H1 (cell line): ENCODE data around the gene GPSM1. TPM values are rescaled to one million over a fixed set of nuclear protein-coding genes. Genes with fewer than 3 reads are reported as not detected.

Experiments
- CTCF ChIA-PET: fragments of 300-600 bp; sonication (Branson Sonifier 250); formaldehyde crosslinking; loops from one replicate; lab custom pipeline; 2021; ENCODE audit not compliant: partially characterized antibody; lab: Charles Lee
- POLR2A ChIA-PET: fragments of 300-600 bp; sonication (Branson Sonifier 250); formaldehyde crosslinking; loops from one replicate; lab custom pipeline; 2021; ENCODE audit warnings: inconsistent platforms; ENCODE audit not compliant: partially characterized antibody; lab: Charles Lee
- DNase-seq, 2 experiments: peaks; one replicate each; pipeline versions ENCODE4 v3.0.0 to v3.0.0-alpha.2; 2010 to 2022; ENCODE audit warnings: low spot score in 2 of 2, low read depth in 1 of 2, mixed read lengths in 1 of 2
- FAIRE-seq: peaks from 2 replicates; lab custom pipeline; 2011; peaks lifted over from hg19 to GRCh38; lab: Jason Lieb, UNC
- H2AFZ ChIP-seq: 2 replicates; pipeline ENCODE4 v1.8.1; 2012; ENCODE audit warnings: low read length, inconsistent platforms
- H2AK5ac ChIP-seq: 2 replicates; pipeline ENCODE4 v1.6.1; 2013; ENCODE audit warnings: low read depth, low read length
- H2BK120ac ChIP-seq: replicated peaks from 2 replicates; pipeline ENCODE3; 2013; ENCODE audit warnings: low read depth, low read length, inconsistent platforms
- H2BK12ac ChIP-seq: 2 replicates; pipeline ENCODE4 v1.6.1; 2013; ENCODE audit warnings: low read depth, low read length
- H2BK15ac ChIP-seq: 2 replicates; pipeline ENCODE4 v1.6.1; 2013; ENCODE audit warnings: low read length
- H2BK20ac ChIP-seq: 2 replicates; pipeline ENCODE4 v1.6.1; 2013; ENCODE audit warnings: low read length
- H2BK5ac ChIP-seq: 2 replicates; pipeline ENCODE4 v1.6.1; 2013; ENCODE audit warnings: low read depth, low read length
- H3K14ac ChIP-seq: 2 replicates; pipeline ENCODE4 v1.6.1; 2013; ENCODE audit warnings: inconsistent platforms; ENCODE audit not compliant: insufficient read length
- H3K18ac ChIP-seq: 2 replicates; pipeline ENCODE4 v1.6.1; 2013; ENCODE audit warnings: low read length; ENCODE audit errors: extremely low read depth
- H3K23ac ChIP-seq: 2 replicates; pipeline ENCODE4 v1.6.1; 2013; ENCODE audit warnings: inconsistent platforms; ENCODE audit not compliant: insufficient read length
- H3K23me2 ChIP-seq: 2 replicates; pipeline ENCODE4 v1.6.1; 2013; ENCODE audit warnings: low read depth, low read length
- H3K27ac ChIP-seq: 2 replicates; pipeline ENCODE4 v1.6.1; 2011; ENCODE audit warnings: low read depth, low read length, inconsistent platforms
- H3K27me3 ChIP-seq, 4 experiments: replicated peaks in 1 of 4; 1 replicate in 1 of 4; 2 replicates in 3 of 4; pipeline versions ENCODE4 v1.6.1 to v1.8.1; 2011 to 2013; ENCODE audit warnings: low read length in 3 of 4, mild to moderate bottlenecking in 3 of 4, inconsistent platforms in 2 of 4, mixed read lengths in 2 of 4, moderate library complexity in 1 of 4; ENCODE audit not compliant: control insufficient read depth in 3 of 4, insufficient read depth in 3 of 4; ENCODE audit errors: extremely low read depth in 1 of 4
- H3K36me3 ChIP-seq, 4 experiments: 2 replicates each; pipeline versions ENCODE4 v1.6.1 to v1.8.1; 2011 to 2013; ENCODE audit warnings: mild to moderate bottlenecking in 4 of 4, low read length in 3 of 4, moderate library complexity in 2 of 4, control low read depth in 1 of 4, inconsistent platforms in 1 of 4; ENCODE audit not compliant: insufficient read depth in 4 of 4, control insufficient read depth in 2 of 4
- H3K4ac ChIP-seq: replicated peaks from 2 replicates; pipeline ENCODE3; 2013; ENCODE audit warnings: low read length, low read depth, mixed read lengths, inconsistent platforms; ENCODE audit not compliant: insufficient read length
- H3K4me1 ChIP-seq, 4 experiments: replicated peaks in 1 of 4; 1 replicate in 1 of 4; 2 replicates in 3 of 4; pipeline versions ENCODE4 v1.6.1 to v1.8.1; 2011 to 2013; ENCODE audit warnings: low read length in 3 of 4, inconsistent platforms in 2 of 4, mixed read lengths in 1 of 4; ENCODE audit not compliant: insufficient read depth in 4 of 4, control insufficient read depth in 3 of 4
- H3K4me2 ChIP-seq, 2 experiments: 2 replicates each; pipeline versions ENCODE4 v1.6.1 to v1.8.1; 2011 to 2013; ENCODE audit warnings: low read depth in 2 of 2, low read length in 2 of 2, control low read depth in 1 of 2, inconsistent platforms in 1 of 2, mild to moderate bottlenecking in 1 of 2; ENCODE audit not compliant: insufficient read depth in 1 of 2
- H3K4me3 ChIP-seq, 4 experiments: fragments of 200-600, 300-600 bp in 1 of 4; sonication (generic), shearing (Covaris generic), sonication (Bioruptor Twin) in 1 of 4; 2 replicates each; pipeline versions ENCODE4 v1.5.1 to v1.8.1; 2011 to 2016; ENCODE audit warnings: low read length in 4 of 4, low read depth in 3 of 4, control low read depth in 2 of 4, inconsistent platforms in 2 of 4, mild to moderate bottlenecking in 2 of 4, mixed read lengths in 1 of 4, moderate library complexity in 1 of 4; ENCODE audit not compliant: insufficient read depth in 2 of 4; ENCODE audit errors: extremely low read depth in 1 of 4
- H3K56ac ChIP-seq: replicated peaks from 2 replicates; pipeline ENCODE3; 2013; ENCODE audit warnings: low read depth, mild to moderate bottlenecking, mixed read lengths, low read length, inconsistent platforms; ENCODE audit not compliant: insufficient read length
- H3K79me1 ChIP-seq: 2 replicates; pipeline ENCODE4 v1.6.1; 2013; ENCODE audit warnings: low read depth, low read length, control low read depth
- H3K79me2 ChIP-seq, 2 experiments: 2 replicates each; pipeline versions ENCODE4 v1.6.1 to v1.8.1; 2012 to 2013; ENCODE audit warnings: low read length in 2 of 2, mild to moderate bottlenecking in 2 of 2, inconsistent platforms in 1 of 2; ENCODE audit not compliant: insufficient read depth in 2 of 2, control insufficient read depth in 1 of 2
- H3K9ac ChIP-seq, 4 experiments: replicated peaks in 1 of 4; 1 replicate in 1 of 4; 2 replicates in 3 of 4; pipeline versions ENCODE4 v1.6.1 to v1.8.1; 2011 to 2013; ENCODE audit warnings: low read depth in 3 of 4, low read length in 3 of 4, control low read depth in 2 of 4, mild to moderate bottlenecking in 2 of 4, moderate library complexity in 2 of 4, inconsistent platforms in 1 of 4; ENCODE audit errors: extremely low read depth in 1 of 4
- H3K9me3 ChIP-seq, 2 experiments: 2 replicates each; pipeline versions ENCODE4 v1.6.1 to v1.8.1; 2012 to 2013; ENCODE audit warnings: mild to moderate bottlenecking in 2 of 2, moderate library complexity in 2 of 2, control low read depth in 1 of 2, inconsistent platforms in 1 of 2, low read depth in 1 of 2, low read length in 1 of 2, mixed read lengths in 1 of 2; ENCODE audit not compliant: insufficient read depth in 2 of 2
- H4K20me1 ChIP-seq, 2 experiments: replicated peaks in 1 of 2; 2 replicates each; pipeline versions ENCODE3 to v1.8.1; 2011 to 2013; ENCODE audit warnings: inconsistent platforms in 2 of 2, low read length in 2 of 2, mild to moderate bottlenecking in 1 of 2; ENCODE audit not compliant: insufficient read depth in 2 of 2, control insufficient read depth in 1 of 2
- H4K5ac ChIP-seq: 2 replicates; pipeline ENCODE4 v1.6.1; 2013; ENCODE audit warnings: low read length, low read depth, mixed read lengths, inconsistent platforms; ENCODE audit not compliant: insufficient read length
- H4K8ac ChIP-seq: 2 replicates; pipeline ENCODE4 v1.8.0; 2013; ENCODE audit warnings: mild to moderate bottlenecking, moderate library complexity, low read length, inconsistent platforms; ENCODE audit not compliant: insufficient read depth; ENCODE audit errors: extremely low read depth
- H4K91ac ChIP-seq: replicated peaks from 2 replicates; pipeline ENCODE3; 2013; ENCODE audit warnings: low read length, mixed read lengths, inconsistent platforms; ENCODE audit not compliant: insufficient read length
- CHD2 ChIP-seq: IDR thresholded peaks from 2 replicates; pipeline ENCODE4 v1.6.1; 2012; ENCODE audit warnings: low read length, improper control_type of control experiment
- EGR1 ChIP-seq: IDR thresholded peaks from 2 replicates; pipeline ENCODE4 v1.6.1; 2011; ENCODE audit warnings: low read depth, low read length, borderline replicate concordance
- GTF2F1 ChIP-seq: IDR thresholded peaks from 2 replicates; pipeline ENCODE4 v1.6.1; 2012; ENCODE audit warnings: low read depth, low read length, improper control_type of control experiment, borderline replicate concordance
- HDAC6 ChIP-seq: IDR thresholded peaks from one replicate; pipeline ENCODE4 v1.7.1; 2012; ENCODE audit warnings: low read depth, mild to moderate bottlenecking, inconsistent platforms, low read length, moderate library complexity
- KDM1A ChIP-seq: fragments of 200-600, 300-600 bp; sonication (generic); IDR thresholded peaks from 2 replicates; pipeline ENCODE4 v1.7.1; 2016; ENCODE audit warnings: mild to moderate bottlenecking, low read length, borderline replicate concordance
- MAFK ChIP-seq: IDR thresholded peaks from 2 replicates; pipeline ENCODE4 v1.6.1; 2012; ENCODE audit warnings: low read depth, mild to moderate bottlenecking, improper control_type of control experiment, low read length
- RAD21 ChIP-seq, 2 experiments: IDR thresholded peaks in 1 of 2; conservative IDR thresholded peaks in 1 of 2; 2 replicates each; pipeline ENCODE4 v1.6.1; 2011; ENCODE audit warnings: low read depth in 2 of 2, low read length in 2 of 2, improper control_type of control experiment in 1 of 2, inconsistent platforms in 1 of 2, mild to moderate bottlenecking in 1 of 2, moderate library complexity in 1 of 2
- SIN3A ChIP-seq, 2 experiments: IDR thresholded peaks in 1 of 2; conservative IDR thresholded peaks in 1 of 2; 2 replicates each; pipeline ENCODE4 v1.6.1; 2011 to 2012; ENCODE audit warnings: low read length in 2 of 2, improper control_type of control experiment in 1 of 2, low read depth in 1 of 2, mild to moderate bottlenecking in 1 of 2
- TCF12 ChIP-seq: IDR thresholded peaks from 2 replicates; pipeline ENCODE4 v1.6.1; 2011; ENCODE audit warnings: low read depth, mild to moderate bottlenecking, low read length
- TEAD4 ChIP-seq: IDR thresholded peaks from 2 replicates; pipeline ENCODE4 v1.6.1; 2012; ENCODE audit warnings: low read depth, low read length, inconsistent platforms, mixed read lengths
- YY1 ChIP-seq: IDR thresholded peaks from 2 replicates; pipeline ENCODE4 v1.6.1; 2011; ENCODE audit warnings: low read depth, mild to moderate bottlenecking, low read length
- WGBS, 2 experiments: shearing (Covaris generic) in 1 of 2; methylation state at CpG; one replicate each; pipeline versions ENCODE4 v1.1.6 to v1.1.7; 2013 to 2015; ENCODE audit warnings: low lambda C conversion rate in 2 of 2, mixed read lengths in 2 of 2, inconsistent platforms in 1 of 2, low coverage in 1 of 2, missing lambda C conversion rate in 1 of 2; ENCODE audit not compliant: insufficient replicate concordance in 2 of 2, insufficient coverage in 1 of 2, insufficient read length in 1 of 2; ENCODE audit errors: extremely low coverage in 1 of 2, missing lambda C conversion rate in 1 of 2; 5-methylcytosine and 5-hydroxymethylcytosine counted together
- polyA plus RNA-seq, 7 experiments: library from polyadenylated mRNA; depleted of rRNA in 3 of 7; stranded (reverse) in 5 of 7; unstranded in 2 of 7; fragments of >200 nt in 5 of 7; fragments of 200-250 nt in 2 of 7; gene quantifications; 1 replicate in 5 of 7; 2 replicates in 1 of 7; 4 replicates in 1 of 7; pipeline versions ENCODE4 v1.2.1 to v1.2.3, GENCODE V29; 2011 to 2013; ENCODE audit warnings: missing spikeins in 2 of 7, mixed read lengths in 2 of 7
- total RNA-seq: library from RNA; stranded (reverse); fragmentation: NEBNext Ultra II Directional; extraction: Animal tissue kit (Norgen Biotek cat#: 25700); gene quantifications from 2 replicates; pipeline ENCODE4 v1.2.1, GENCODE V29; 2021
- TF ChIP-seq, protein P1 (sequence below): IDR thresholded peaks from 2 replicates; pipeline ENCODE4 v1.6.1; 2011; ENCODE audit warnings: low read length, improper control_type of control experiment
- TF ChIP-seq, protein P2 (sequence below): IDR thresholded peaks from 2 replicates; pipeline ENCODE4 v1.6.1; 2012; ENCODE audit warnings: inconsistent platforms

GPSM1 gene
- total and polyA plus RNA-seq, 2 of the 8 experiments (the other 6 are each of a cell fraction or from before 2014, with no cell fraction given), result 12.8 to 18.0 TPM

DNA sequence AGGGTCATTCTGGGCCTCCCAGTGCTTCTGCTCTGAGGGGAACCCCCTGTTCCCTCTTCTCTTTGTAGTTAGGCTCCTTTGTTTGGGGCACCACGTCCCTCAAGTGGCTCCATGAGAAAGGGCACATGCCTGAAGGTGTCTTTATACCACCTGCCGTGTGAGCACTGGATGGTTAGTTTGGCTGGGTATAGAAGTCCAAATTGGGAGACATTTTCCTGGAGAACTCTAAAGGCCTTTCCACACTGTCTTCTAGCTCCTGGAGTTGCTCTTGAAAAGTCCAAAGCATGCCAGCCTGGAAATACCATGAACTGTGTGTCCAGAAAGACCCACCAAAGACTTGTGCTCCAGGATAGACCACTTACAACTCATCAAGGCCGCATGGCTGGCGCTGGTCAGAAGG is 12.4 kb upstream of the GPSM1 start:
- Histone ChIP-seq H2BK12ac (no peak overlapping the region), H3K79me1 (no peaks in the 10 kb centered on the region), H3K36me3 (no peaks in the 10 kb centered on the region; a peak in 1 of 8 replicates), H3K4me2 (no peak overlapping the region), H2BK120ac (no peak overlapping the region), H4K91ac (no peak overlapping the region), H3K18ac (no peak overlapping the region), H3K56ac (no peak overlapping the region), H3K23me2 (peaks cover 4% of the 10 kb centered on the region; the same call in 1 of the 2 replicates), H4K5ac (no peak overlapping the region), H3K27me3 (no peaks in the 10 kb centered on the region; a peak in 1 of 7 replicates), H3K9ac (no peak overlapping the region), H3K27ac (no peak overlapping the region), H3K23ac (no peak overlapping the region), H4K8ac (no peak overlapping the region), H3K4me1 (0 out of 7 replicates have a peak, but pooled peaks cover 0 to 3% (median 0%) of the 10 kb centered on the region in 4 experiments), H3K14ac (no peak overlapping the region), H2BK5ac (no peak overlapping the region), H3K4me3 (no peak overlapping the region), H2AK5ac (no peak overlapping the region), H3K4ac (no peak overlapping the region), H3K79me2 (no peaks in the 10 kb centered on the region), H2BK15ac (no peak overlapping the region), H4K20me1 (peaks cover 0 to 1% of the 10 kb centered on the region in 2 experiments), H2BK20ac (no peak overlapping the region), H3K9me3 (peaks cover 13 to 19% of the 10 kb centered on the region in 2 experiments), H2AFZ (no peak overlapping the region)
- WGBS, 2 experiments, result 82% methylated on average over 4 of the region's 4 CpGs; no CpG with 5 or more reads in 1 of the 2 experiments
- DNase-seq (no peak), FAIRE-seq (no peak)
- POLR2A ChIA-PET, result no interaction called here
- CTCF ChIA-PET, result interaction anchor here (4.9 kb wide), 1 partner anchor 8 kb away, joined by 46 read pairs; no protein-coding TSS in a partner anchor
- TF ChIP-seq HDAC6 (no peak), RAD21 (IDR thresholded peaks at IDR 0.05 in 1 of 2, conservative IDR thresholded peaks at IDR 0.05 in 1 of 2; ENCODE audit: low read depth in 2 of 2, low read length in 2 of 2) (no peak), SIN3A (conservative IDR thresholded peaks at IDR 0.05 in 1 of 2, IDR thresholded peaks at IDR 0.05 in 1 of 2; ENCODE audit: low read depth in 1 of 2, low read length in 2 of 2) (no peak), KDM1A (no peak), MAFK (no peak), GTF2F1 (no peak), YY1 (no peak), TCF12 (no peak), TEAD4 (no peak), EGR1 (no peak), CHD2 (no peak)
- TF ChIP-seq, protein P1, sequence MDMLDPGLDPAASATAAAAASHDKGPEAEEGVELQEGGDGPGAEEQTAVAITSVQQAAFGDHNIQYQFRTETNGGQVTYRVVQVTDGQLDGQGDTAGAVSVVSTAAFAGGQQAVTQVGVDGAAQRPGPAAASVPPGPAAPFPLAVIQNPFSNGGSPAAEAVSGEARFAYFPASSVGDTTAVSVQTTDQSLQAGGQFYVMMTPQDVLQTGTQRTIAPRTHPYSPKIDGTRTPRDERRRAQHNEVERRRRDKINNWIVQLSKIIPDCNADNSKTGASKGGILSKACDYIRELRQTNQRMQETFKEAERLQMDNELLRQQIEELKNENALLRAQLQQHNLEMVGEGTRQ, result no peak
- TF ChIP-seq, protein P2, sequence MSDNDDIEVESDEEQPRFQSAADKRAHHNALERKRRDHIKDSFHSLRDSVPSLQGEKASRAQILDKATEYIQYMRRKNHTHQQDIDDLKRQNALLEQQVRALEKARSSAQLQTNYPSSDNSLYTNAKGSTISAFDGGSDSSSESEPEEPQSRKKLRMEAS, result no peak
